H1 (cell line): ENCODE measurements around the gene SLC17A5. TPM values are rescaled to one million over a fixed set of nuclear protein-coding genes. Genes with fewer than 3 reads are reported as not detected.

Source experiments
- CTCF ChIA-PET: fragments of 300-600 bp; sonication (Branson Sonifier 250); formaldehyde crosslinking; loops from one replicate; lab custom pipeline; 2021; ENCODE audit not compliant: partially characterized antibody; lab: Charles Lee
- POLR2A ChIA-PET: fragments of 300-600 bp; sonication (Branson Sonifier 250); formaldehyde crosslinking; loops from one replicate; lab custom pipeline; 2021; ENCODE audit warnings: inconsistent platforms; ENCODE audit not compliant: partially characterized antibody; lab: Charles Lee
- DNase-seq, 2 experiments: peaks; one replicate each; pipeline versions ENCODE4 v3.0.0 to v3.0.0-alpha.2; 2010 to 2022; ENCODE audit warnings: low spot score in 2 of 2, low read depth in 1 of 2, mixed read lengths in 1 of 2
- FAIRE-seq: peaks from 2 replicates; lab custom pipeline; 2011; peaks lifted over from hg19 to GRCh38; lab: Jason Lieb, UNC
- H2AFZ ChIP-seq: 2 replicates; pipeline ENCODE4 v1.8.1; 2012; ENCODE audit warnings: low read length, inconsistent platforms
- H2AK5ac ChIP-seq: 2 replicates; pipeline ENCODE4 v1.6.1; 2013; ENCODE audit warnings: low read depth, low read length
- H2BK120ac ChIP-seq: replicated peaks from 2 replicates; pipeline ENCODE3; 2013; ENCODE audit warnings: low read depth, low read length, inconsistent platforms
- H2BK12ac ChIP-seq: 2 replicates; pipeline ENCODE4 v1.6.1; 2013; ENCODE audit warnings: low read depth, low read length
- H2BK15ac ChIP-seq: 2 replicates; pipeline ENCODE4 v1.6.1; 2013; ENCODE audit warnings: low read length
- H2BK20ac ChIP-seq: 2 replicates; pipeline ENCODE4 v1.6.1; 2013; ENCODE audit warnings: low read length
- H2BK5ac ChIP-seq: 2 replicates; pipeline ENCODE4 v1.6.1; 2013; ENCODE audit warnings: low read depth, low read length
- H3K14ac ChIP-seq: 2 replicates; pipeline ENCODE4 v1.6.1; 2013; ENCODE audit warnings: inconsistent platforms; ENCODE audit not compliant: insufficient read length
- H3K18ac ChIP-seq: 2 replicates; pipeline ENCODE4 v1.6.1; 2013; ENCODE audit warnings: low read length; ENCODE audit errors: extremely low read depth
- H3K23ac ChIP-seq: 2 replicates; pipeline ENCODE4 v1.6.1; 2013; ENCODE audit warnings: inconsistent platforms; ENCODE audit not compliant: insufficient read length
- H3K23me2 ChIP-seq: 2 replicates; pipeline ENCODE4 v1.6.1; 2013; ENCODE audit warnings: low read depth, low read length
- H3K27ac ChIP-seq: 2 replicates; pipeline ENCODE4 v1.6.1; 2011; ENCODE audit warnings: low read depth, low read length, inconsistent platforms
- H3K27me3 ChIP-seq, 4 experiments: replicated peaks in 1 of 4; 1 replicate in 1 of 4; 2 replicates in 3 of 4; pipeline versions ENCODE4 v1.6.1 to v1.8.1; 2011 to 2013; ENCODE audit warnings: low read length in 3 of 4, mild to moderate bottlenecking in 3 of 4, inconsistent platforms in 2 of 4, mixed read lengths in 2 of 4, moderate library complexity in 1 of 4; ENCODE audit not compliant: control insufficient read depth in 3 of 4, insufficient read depth in 3 of 4; ENCODE audit errors: extremely low read depth in 1 of 4
- H3K36me3 ChIP-seq, 4 experiments: 2 replicates each; pipeline versions ENCODE4 v1.6.1 to v1.8.1; 2011 to 2013; ENCODE audit warnings: mild to moderate bottlenecking in 4 of 4, low read length in 3 of 4, moderate library complexity in 2 of 4, control low read depth in 1 of 4, inconsistent platforms in 1 of 4; ENCODE audit not compliant: insufficient read depth in 4 of 4, control insufficient read depth in 2 of 4
- H3K4ac ChIP-seq: replicated peaks from 2 replicates; pipeline ENCODE3; 2013; ENCODE audit warnings: low read length, low read depth, mixed read lengths, inconsistent platforms; ENCODE audit not compliant: insufficient read length
- H3K4me1 ChIP-seq, 4 experiments: replicated peaks in 1 of 4; 1 replicate in 1 of 4; 2 replicates in 3 of 4; pipeline versions ENCODE4 v1.6.1 to v1.8.1; 2011 to 2013; ENCODE audit warnings: low read length in 3 of 4, inconsistent platforms in 2 of 4, mixed read lengths in 1 of 4; ENCODE audit not compliant: insufficient read depth in 4 of 4, control insufficient read depth in 3 of 4
- H3K4me2 ChIP-seq, 2 experiments: 2 replicates each; pipeline versions ENCODE4 v1.6.1 to v1.8.1; 2011 to 2013; ENCODE audit warnings: low read depth in 2 of 2, low read length in 2 of 2, control low read depth in 1 of 2, inconsistent platforms in 1 of 2, mild to moderate bottlenecking in 1 of 2; ENCODE audit not compliant: insufficient read depth in 1 of 2
- H3K4me3 ChIP-seq, 4 experiments: fragments of 200-600, 300-600 bp in 1 of 4; sonication (generic), shearing (Covaris generic), sonication (Bioruptor Twin) in 1 of 4; 2 replicates each; pipeline versions ENCODE4 v1.5.1 to v1.8.1; 2011 to 2016; ENCODE audit warnings: low read length in 4 of 4, low read depth in 3 of 4, control low read depth in 2 of 4, inconsistent platforms in 2 of 4, mild to moderate bottlenecking in 2 of 4, mixed read lengths in 1 of 4, moderate library complexity in 1 of 4; ENCODE audit not compliant: insufficient read depth in 2 of 4; ENCODE audit errors: extremely low read depth in 1 of 4
- H3K56ac ChIP-seq: replicated peaks from 2 replicates; pipeline ENCODE3; 2013; ENCODE audit warnings: low read depth, mild to moderate bottlenecking, mixed read lengths, low read length, inconsistent platforms; ENCODE audit not compliant: insufficient read length
- H3K79me1 ChIP-seq: 2 replicates; pipeline ENCODE4 v1.6.1; 2013; ENCODE audit warnings: low read depth, low read length, control low read depth
- H3K79me2 ChIP-seq, 2 experiments: 2 replicates each; pipeline versions ENCODE4 v1.6.1 to v1.8.1; 2012 to 2013; ENCODE audit warnings: low read length in 2 of 2, mild to moderate bottlenecking in 2 of 2, inconsistent platforms in 1 of 2; ENCODE audit not compliant: insufficient read depth in 2 of 2, control insufficient read depth in 1 of 2
- H3K9ac ChIP-seq, 4 experiments: replicated peaks in 1 of 4; 1 replicate in 1 of 4; 2 replicates in 3 of 4; pipeline versions ENCODE4 v1.6.1 to v1.8.1; 2011 to 2013; ENCODE audit warnings: low read depth in 3 of 4, low read length in 3 of 4, control low read depth in 2 of 4, mild to moderate bottlenecking in 2 of 4, moderate library complexity in 2 of 4, inconsistent platforms in 1 of 4; ENCODE audit errors: extremely low read depth in 1 of 4
- H3K9me3 ChIP-seq, 2 experiments: 2 replicates each; pipeline versions ENCODE4 v1.6.1 to v1.8.1; 2012 to 2013; ENCODE audit warnings: mild to moderate bottlenecking in 2 of 2, moderate library complexity in 2 of 2, control low read depth in 1 of 2, inconsistent platforms in 1 of 2, low read depth in 1 of 2, low read length in 1 of 2, mixed read lengths in 1 of 2; ENCODE audit not compliant: insufficient read depth in 2 of 2
- H4K20me1 ChIP-seq, 2 experiments: replicated peaks in 1 of 2; 2 replicates each; pipeline versions ENCODE3 to v1.8.1; 2011 to 2013; ENCODE audit warnings: inconsistent platforms in 2 of 2, low read length in 2 of 2, mild to moderate bottlenecking in 1 of 2; ENCODE audit not compliant: insufficient read depth in 2 of 2, control insufficient read depth in 1 of 2
- H4K5ac ChIP-seq: 2 replicates; pipeline ENCODE4 v1.6.1; 2013; ENCODE audit warnings: low read length, low read depth, mixed read lengths, inconsistent platforms; ENCODE audit not compliant: insufficient read length
- H4K8ac ChIP-seq: 2 replicates; pipeline ENCODE4 v1.8.0; 2013; ENCODE audit warnings: mild to moderate bottlenecking, moderate library complexity, low read length, inconsistent platforms; ENCODE audit not compliant: insufficient read depth; ENCODE audit errors: extremely low read depth
- H4K91ac ChIP-seq: replicated peaks from 2 replicates; pipeline ENCODE3; 2013; ENCODE audit warnings: low read length, mixed read lengths, inconsistent platforms; ENCODE audit not compliant: insufficient read length
- RAD21 ChIP-seq, 2 experiments: IDR thresholded peaks in 1 of 2; conservative IDR thresholded peaks in 1 of 2; 2 replicates each; pipeline ENCODE4 v1.6.1; 2011; ENCODE audit warnings: low read depth in 2 of 2, low read length in 2 of 2, improper control_type of control experiment in 1 of 2, inconsistent platforms in 1 of 2, mild to moderate bottlenecking in 1 of 2, moderate library complexity in 1 of 2
- TAF1 ChIP-seq: IDR thresholded peaks from 2 replicates; pipeline ENCODE4 v1.6.1; 2011; ENCODE audit warnings: mild to moderate bottlenecking, low read depth, low read length
- WGBS, 2 experiments: shearing (Covaris generic) in 1 of 2; methylation state at CpG; one replicate each; pipeline versions ENCODE4 v1.1.6 to v1.1.7; 2013 to 2015; ENCODE audit warnings: low lambda C conversion rate in 2 of 2, mixed read lengths in 2 of 2, inconsistent platforms in 1 of 2, low coverage in 1 of 2, missing lambda C conversion rate in 1 of 2; ENCODE audit not compliant: insufficient replicate concordance in 2 of 2, insufficient coverage in 1 of 2, insufficient read length in 1 of 2; ENCODE audit errors: extremely low coverage in 1 of 2, missing lambda C conversion rate in 1 of 2; 5-methylcytosine and 5-hydroxymethylcytosine counted together
- polyA plus RNA-seq, 7 experiments: library from polyadenylated mRNA; depleted of rRNA in 3 of 7; stranded (reverse) in 5 of 7; unstranded in 2 of 7; fragments of >200 nt in 5 of 7; fragments of 200-250 nt in 2 of 7; gene quantifications; 1 replicate in 5 of 7; 2 replicates in 1 of 7; 4 replicates in 1 of 7; pipeline versions ENCODE4 v1.2.1 to v1.2.3, GENCODE V29; 2011 to 2013; ENCODE audit warnings: missing spikeins in 2 of 7, mixed read lengths in 2 of 7
- total RNA-seq: library from RNA; stranded (reverse); fragmentation: NEBNext Ultra II Directional; extraction: Animal tissue kit (Norgen Biotek cat#: 25700); gene quantifications from 2 replicates; pipeline ENCODE4 v1.2.1, GENCODE V29; 2021

SLC17A5 gene
- total and polyA plus RNA-seq, 2 of the 8 experiments (the other 6 are each of a cell fraction or from before 2014, with no cell fraction given), result 11.0 to 11.9 TPM

DNA sequence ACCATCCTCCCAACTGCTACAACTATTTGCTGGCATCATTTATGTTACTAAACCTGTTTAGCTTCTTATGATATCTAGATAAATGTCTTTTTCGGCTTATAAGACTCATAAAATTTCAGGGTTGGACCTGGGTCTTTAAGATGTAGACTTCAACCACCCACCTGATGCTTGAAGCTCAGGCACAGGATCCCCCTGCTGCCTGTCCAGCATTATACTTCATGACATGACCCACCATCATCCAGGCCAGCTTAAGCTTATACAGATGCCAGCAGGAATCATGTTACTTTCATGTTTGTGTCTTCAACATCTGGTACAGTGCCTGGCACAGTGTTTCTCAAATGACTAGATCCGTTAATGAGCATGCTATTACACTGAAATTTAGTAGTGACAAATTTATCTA, 47.4 kb downstream of the SLC17A5 start:
- WGBS, 2 experiments, result 76% methylated on average over 2 of the region's 2 CpGs; no CpG with 5 or more reads in 1 of the 2 experiments
- POLR2A ChIA-PET, result interaction anchor here (0.6 to 14.4 kb wide), 6 partner anchors 9 to 113 kb away, joined by 3 to 430 read pairs (median 3); partner anchors contain the start of gene EEF1A1
- no peak for FAIRE-seq

More for the DNA sequence above, 47.4 kb downstream of the SLC17A5 start:
- H2AFZ ChIP-seq, result no peak overlapping the region
- no peaks in the 10 kb centered on the region; a peak in 1 of 4 replicates for H3K9me3 ChIP-seq
- no peak overlapping the region for H4K91ac ChIP-seq
- no peak overlapping the region for H2BK20ac ChIP-seq
- H2BK15ac ChIP-seq, result no peak overlapping the region
- no peak overlapping the region for H3K9ac ChIP-seq
- H3K4ac ChIP-seq, result no peak overlapping the region
- H3K23ac ChIP-seq, result no peak overlapping the region
- no peaks in the 10 kb centered on the region for H4K20me1 ChIP-seq
- no peak overlapping the region for H2AK5ac ChIP-seq
- H3K79me2 ChIP-seq, result no peaks in the 10 kb centered on the region
- no peak overlapping the region for H3K18ac ChIP-seq
- H4K5ac ChIP-seq, result no peak overlapping the region
- H3K36me3 ChIP-seq, result peaks cover 0 to 8% (median 2%) of the 10 kb centered on the region in 4 experiments; a peak in 4 of 8 replicates
- TF ChIP-seq TAF1, result no peak
- TF ChIP-seq RAD21 (IDR thresholded peaks at IDR 0.05 in 1 of 2, conservative IDR thresholded peaks at IDR 0.05 in 1 of 2; ENCODE audit: low read depth in 2 of 2, low read length in 2 of 2), result peak; percentile 12 to 38; a peak in 3 of 4 replicates
- H3K4me1 ChIP-seq, result no peaks in the 10 kb centered on the region
- no peak overlapping the region for H2BK12ac ChIP-seq
- H3K27ac ChIP-seq, result no peak overlapping the region
- no peak overlapping the region for H4K8ac ChIP-seq
- H3K79me1 ChIP-seq, result no peaks in the 10 kb centered on the region
- no peak overlapping the region for H3K56ac ChIP-seq
- H3K27me3 ChIP-seq, result no peaks in the 10 kb centered on the region
- DNase-seq, result no peak
- no peak overlapping the region for H3K4me3 ChIP-seq
- no peak overlapping the region for H3K14ac ChIP-seq
- CTCF ChIA-PET, result interaction anchor here (0.6 to 2.7 kb wide), 8 partner anchors 34 to 118 kb away, joined by 3 to 12 read pairs (median 4); partner anchors contain the start of gene EEF1A1
- no peak overlapping the region for H3K4me2 ChIP-seq
- H2BK5ac ChIP-seq, result no peak overlapping the region
- no peaks in the 10 kb centered on the region for H3K23me2 ChIP-seq
- no peak overlapping the region for H2BK120ac ChIP-seq
